ENCODE measurements around the gene DENND5A. TPM values are rescaled to one million over a fixed set of nuclear protein-coding genes. Genes with fewer than 3 reads are reported as not detected.
"Not testable (repeated sequence)": the region's sequence is repeated elsewhere in the genome, so short reads cannot be mapped to it uniquely, and the experiment has no call there.

DENND5A gene
- total RNA-seq, 1 experiment from 2014 or later: 37.7 TPM

DNA sequence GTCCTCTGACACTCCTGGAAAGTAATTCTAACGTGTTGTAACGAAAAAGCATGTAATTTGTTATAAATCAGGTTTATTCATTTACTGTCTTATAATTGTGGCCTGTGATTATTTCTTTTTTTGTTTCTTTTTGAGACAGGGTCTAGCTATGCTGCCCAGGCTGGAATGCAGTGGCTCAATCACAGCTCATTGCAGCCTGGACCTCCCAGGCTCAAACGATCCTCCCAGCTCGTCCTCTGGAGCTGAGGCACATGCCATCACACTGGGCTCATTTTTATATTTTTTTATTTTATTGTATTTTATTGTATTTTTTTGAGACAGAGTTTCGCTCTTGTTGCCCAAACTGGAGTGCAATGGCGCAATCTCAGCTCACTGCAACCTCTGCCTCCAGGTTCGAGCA lies 15.9 kb downstream of the DENND5A start:
- Histone ChIP-seq H3K79me2 (ENCODE audit: low read length) (peaks cover 52% of the 10 kb centered on the region), H3K27ac (ENCODE audit: low read length) (no peak overlapping the region), H3K9me2 (replicated peaks; ENCODE audit: low read length) (no peaks in the 10 kb centered on the region), H3K4me2 (ENCODE audit: low read length) (no peak overlapping the region), H3K4me3 (ENCODE audit: low read length) (no peak overlapping the region), H3K27me3 (ENCODE audit: low read length) (no peaks in the 10 kb centered on the region), H3K36me3 (ENCODE audit: low read depth, low read length) (no peaks in the 10 kb centered on the region), H2AFZ (ENCODE audit: low read length) (no peak overlapping the region), H3K9ac (ENCODE audit: low read length) (no peak overlapping the region), H4K20me1 (ENCODE audit: low read length) (no peaks in the 10 kb centered on the region), H3K4me1 (ENCODE audit: insufficient read depth, low read length) (peaks cover 5% of the 10 kb centered on the region; the same call in 1 of the 2 replicates), H3F3A (ENCODE audit: low read length, unreplicated experiment) (no peaks in the 10 kb centered on the region), H3K9me3 (ENCODE audit: low read length) (no peaks in the 10 kb centered on the region)
- no peak for DNase-seq
- CTCF ChIA-PET: no interaction called here
- no peak for TF ChIP-seq EZH2 (IDR thresholded peaks at IDR 0.05; ENCODE audit: low read length, unreplicated experiment)
- TF ChIP-seq, protein P1, sequence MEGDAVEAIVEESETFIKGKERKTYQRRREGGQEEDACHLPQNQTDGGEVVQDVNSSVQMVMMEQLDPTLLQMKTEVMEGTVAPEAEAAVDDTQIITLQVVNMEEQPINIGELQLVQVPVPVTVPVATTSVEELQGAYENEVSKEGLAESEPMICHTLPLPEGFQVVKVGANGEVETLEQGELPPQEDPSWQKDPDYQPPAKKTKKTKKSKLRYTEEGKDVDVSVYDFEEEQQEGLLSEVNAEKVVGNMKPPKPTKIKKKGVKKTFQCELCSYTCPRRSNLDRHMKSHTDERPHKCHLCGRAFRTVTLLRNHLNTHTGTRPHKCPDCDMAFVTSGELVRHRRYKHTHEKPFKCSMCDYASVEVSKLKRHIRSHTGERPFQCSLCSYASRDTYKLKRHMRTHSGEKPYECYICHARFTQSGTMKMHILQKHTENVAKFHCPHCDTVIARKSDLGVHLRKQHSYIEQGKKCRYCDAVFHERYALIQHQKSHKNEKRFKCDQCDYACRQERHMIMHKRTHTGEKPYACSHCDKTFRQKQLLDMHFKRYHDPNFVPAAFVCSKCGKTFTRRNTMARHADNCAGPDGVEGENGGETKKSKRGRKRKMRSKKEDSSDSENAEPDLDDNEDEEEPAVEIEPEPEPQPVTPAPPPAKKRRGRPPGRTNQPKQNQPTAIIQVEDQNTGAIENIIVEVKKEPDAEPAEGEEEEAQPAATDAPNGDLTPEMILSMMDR (conservative IDR thresholded peaks at IDR 0.05; ENCODE audit: low read depth, low read length): no peak
- TF ChIP-seq EZH2phosphoT487 (IDR thresholded peaks at IDR 0.05; ENCODE audit: borderline replicate concordance, low read length): no peak
- intact Hi-C loops (cut with micrococcal nuclease): no loop called here
- POLR2A ChIA-PET (ENCODE audit: unreplicated experiment): no interaction called here
- ATAC-seq: no peak
- BruUV-seq (replicated peaks): no TSS peak

DNA sequence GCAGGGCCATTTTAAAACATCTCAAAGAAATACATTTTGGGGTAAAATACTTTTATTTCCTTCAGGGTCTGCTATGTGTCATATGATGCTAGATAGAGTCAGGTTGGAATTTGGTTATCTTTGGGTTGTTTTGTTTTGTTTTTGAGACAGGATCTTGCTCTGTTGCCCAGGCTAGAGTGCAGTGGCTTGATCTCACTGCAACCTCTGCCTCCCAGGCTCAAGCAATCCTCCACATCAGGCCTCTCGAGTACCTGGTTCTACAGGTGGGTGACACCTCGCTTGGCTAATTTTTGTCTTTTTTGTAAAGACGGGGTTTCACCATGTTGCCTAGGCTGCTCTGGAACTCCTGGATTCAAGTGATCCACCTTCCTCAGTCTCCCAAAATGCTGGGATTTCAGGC lies 17.3 kb downstream of the DENND5A start:
- no peak for ATAC-seq
- Histone ChIP-seq H3K4me3 (ENCODE audit: low read length) (no peak overlapping the region), H3K4me2 (ENCODE audit: low read length) (no peak overlapping the region), H3F3A (ENCODE audit: low read length, unreplicated experiment) (no peaks in the 10 kb centered on the region), H3K9me2 (replicated peaks; ENCODE audit: low read length) (no peaks in the 10 kb centered on the region), H3K36me3 (ENCODE audit: low read depth, low read length) (no peaks in the 10 kb centered on the region), H3K9me3 (ENCODE audit: low read length) (no peaks in the 10 kb centered on the region), H3K4me1 (ENCODE audit: insufficient read depth, low read length) (peaks cover 5% of the 10 kb centered on the region; the same call in 1 of the 2 replicates), H3K9ac (ENCODE audit: low read length) (no peak overlapping the region), H3K79me2 (ENCODE audit: low read length) (peaks cover 56% of the 10 kb centered on the region), H4K20me1 (ENCODE audit: low read length) (no peaks in the 10 kb centered on the region), H2AFZ (ENCODE audit: low read length) (no peak overlapping the region), H3K27me3 (ENCODE audit: low read length) (no peaks in the 10 kb centered on the region), H3K27ac (ENCODE audit: low read length) (no peak overlapping the region)
- intact Hi-C loops (cut with micrococcal nuclease): no loop called here
- CTCF ChIA-PET: no interaction called here
- POLR2A ChIA-PET (ENCODE audit: unreplicated experiment): interaction anchor here (0.7 kb wide), 1 partner anchor 993 kb away, joined by 4 read pairs; no protein-coding TSS in a partner anchor
- BruUV-seq (replicated peaks): no TSS peak
- TF ChIP-seq, protein P1 (conservative IDR thresholded peaks at IDR 0.05; ENCODE audit: low read depth, low read length): no peak
- no peak for TF ChIP-seq EZH2phosphoT487 (IDR thresholded peaks at IDR 0.05; ENCODE audit: borderline replicate concordance, low read length)
- no peak for TF ChIP-seq EZH2 (IDR thresholded peaks at IDR 0.05; ENCODE audit: low read length, unreplicated experiment)
- DNase-seq: no peak

DNA sequence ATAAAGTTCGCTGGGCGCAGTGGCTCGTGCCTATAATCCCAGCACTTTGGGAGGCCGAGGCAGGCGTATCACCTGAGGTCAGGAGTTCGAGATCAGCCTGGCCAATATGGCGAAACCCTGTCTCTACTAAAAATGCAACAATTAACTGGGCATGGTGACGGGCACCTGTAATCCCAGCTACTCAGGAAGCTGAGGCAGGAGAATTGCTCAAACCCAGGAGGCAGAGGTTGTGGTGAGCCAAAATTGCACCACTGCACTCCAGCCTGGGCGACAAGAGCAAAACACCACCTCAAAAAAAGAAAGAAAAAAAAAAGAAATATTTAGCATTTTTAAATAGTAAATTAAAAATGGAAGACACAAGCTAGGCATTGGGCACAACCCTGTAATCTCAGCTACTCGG lies 28.9 kb downstream of the DENND5A start:
- H2AFZ ChIP-seq (ENCODE audit: low read length); H4K20me1 ChIP-seq (ENCODE audit: low read length); H3K4me1 ChIP-seq (ENCODE audit: insufficient read depth, low read length); H3K4me3 ChIP-seq (ENCODE audit: low read length); H3K27me3 ChIP-seq (ENCODE audit: low read length); H3K4me2 ChIP-seq (ENCODE audit: low read length); H3K9me3 ChIP-seq (ENCODE audit: low read length); H3F3A ChIP-seq (ENCODE audit: low read length, unreplicated experiment); intact Hi-C loops (cut with micrococcal nuclease); H3K9me2 ChIP-seq (replicated peaks; ENCODE audit: low read length); BruUV-seq (replicated peaks); CTCF ChIA-PET; DNase-seq; ATAC-seq; POLR2A ChIA-PET (ENCODE audit: unreplicated experiment); H3K27ac ChIP-seq (ENCODE audit: low read length); H3K9ac ChIP-seq (ENCODE audit: low read length); H3K36me3 ChIP-seq (ENCODE audit: low read depth, low read length): not testable (repeated sequence)
- peaks cover 51% of the 10 kb centered on the region for H3K79me2 ChIP-seq (ENCODE audit: low read length)

All from PC-3 (cell line).